ENCODE results near the gene POU3F2.

GRCh38 chr6:98887650-98888049 lies 53.3 kb downstream of the POU3F2 start:
- TF ChIP-seq POLR2A (IDR thresholded peaks at IDR 0.05) = no peak
- no peak for TF ChIP-seq CTCF (IDR thresholded peaks at IDR 0.05 in 4 of 5, conservative IDR thresholded peaks at IDR 0.05 in 1 of 5)

Data from gastrocnemius medialis (tissue), 4 donors.